ENCODE results near the gene CYLC2. TPM values are rescaled to one million over a fixed set of nuclear protein-coding genes. Genes with fewer than 3 reads are reported as not detected.

Gene CYLC2, protein sequence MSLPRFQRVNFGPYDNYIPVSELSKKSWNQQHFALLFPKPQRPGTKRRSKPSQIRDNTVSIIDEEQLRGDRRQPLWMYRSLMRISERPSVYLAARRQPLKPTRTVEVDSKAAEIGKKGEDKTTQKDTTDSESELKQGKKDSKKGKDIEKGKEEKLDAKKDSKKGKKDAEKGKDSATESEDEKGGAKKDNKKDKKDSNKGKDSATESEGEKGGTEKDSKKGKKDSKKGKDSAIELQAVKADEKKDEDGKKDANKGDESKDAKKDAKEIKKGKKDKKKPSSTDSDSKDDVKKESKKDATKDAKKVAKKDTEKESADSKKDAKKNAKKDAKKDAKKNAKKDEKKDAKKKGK
- total RNA-seq (2014; rRNA removed; shearing (Covaris generic)): not detected in 2 replicates
- polyA plus RNA-seq (2015; cell fraction: cytosol; rRNA removed): not detected in 2 replicates
- polyA plus RNA-seq (2015; cell fraction: nucleus; rRNA removed): not detected in 2 replicates

GRCh38 chr9:102995033-102995432 lies at the start of gene CYLC2:
TSS of gene CYLC2 (plus strand) at chr9:102995333. CDS start at chr9:102995381, 48 bp downstream.
- DNase-seq (ENCODE audit: low read depth): no peak

- DNase-seq (ENCODE audit: low read depth): peak; percentile 66
Measured at GRCh38 chr9:102950346-102950745, 44.8 kb upstream of the CYLC2 start.

DNA sequence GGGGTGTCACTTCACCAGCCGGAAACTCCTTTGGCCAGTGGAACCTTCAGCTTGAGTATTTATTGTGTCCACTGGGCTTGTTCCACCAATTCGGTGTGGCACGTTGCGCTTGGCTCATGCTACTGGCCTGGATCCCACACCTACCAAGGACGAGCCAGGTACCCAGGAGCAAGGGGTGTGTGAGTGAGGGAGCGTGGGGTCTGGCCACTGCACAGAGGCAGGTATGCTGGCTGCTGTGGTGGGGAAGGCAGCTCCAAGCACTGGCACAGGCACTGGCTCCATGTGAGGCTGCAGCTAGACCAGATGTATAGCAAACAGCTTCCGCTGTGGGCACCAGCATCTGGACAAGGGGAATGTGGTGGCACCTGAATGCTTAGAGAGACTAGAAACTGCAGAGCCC lies 28.1 kb upstream of the CYLC2 start:
- no peak for DNase-seq (ENCODE audit: low read depth)

DNA sequence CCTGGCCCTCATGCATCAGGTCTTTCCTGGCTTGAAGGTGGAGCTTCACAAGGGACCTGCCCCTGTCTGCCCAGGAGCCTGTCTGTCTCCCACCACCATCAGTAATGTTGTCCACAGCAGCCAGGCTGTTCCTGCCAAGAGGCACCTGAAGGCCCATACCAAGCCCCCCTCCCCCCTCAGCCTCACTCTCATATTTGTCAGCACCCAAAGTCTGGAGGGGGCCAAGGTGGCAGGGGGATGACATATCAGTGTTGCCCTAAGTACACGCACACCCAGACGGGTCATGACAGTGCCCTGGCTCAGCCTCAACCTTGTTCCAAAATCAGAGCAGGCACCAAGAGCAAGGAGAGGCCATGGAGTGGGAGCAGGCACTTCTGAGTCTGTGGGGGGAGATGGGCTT lies 27.2 kb upstream of the CYLC2 start:
- no peak for DNase-seq (ENCODE audit: low read depth)

DNA sequence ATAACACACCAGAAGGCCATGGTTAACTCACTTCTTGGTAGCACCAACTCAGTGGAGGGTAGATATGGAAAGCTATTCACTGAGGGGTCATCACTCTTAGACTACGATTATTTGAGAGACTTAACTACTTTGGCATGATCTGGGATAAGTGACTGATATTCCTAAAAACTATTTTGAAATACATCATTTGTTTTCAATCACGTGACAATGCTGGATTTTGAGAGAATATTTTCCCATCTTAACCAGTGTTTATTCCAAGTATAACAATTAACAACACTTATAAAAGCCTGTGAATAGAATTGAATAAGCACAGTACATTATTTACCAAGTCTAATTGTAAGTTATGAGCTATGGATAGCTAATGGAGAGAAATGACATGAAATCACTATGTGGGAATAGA lies 22.4 kb upstream of the CYLC2 start:
- no peak for DNase-seq (ENCODE audit: low read depth)

GRCh38 chr9:102974530-102974929 lies 20.6 kb upstream of the CYLC2 start:
- peak; percentile 58 for DNase-seq (ENCODE audit: low read depth)

DNA sequence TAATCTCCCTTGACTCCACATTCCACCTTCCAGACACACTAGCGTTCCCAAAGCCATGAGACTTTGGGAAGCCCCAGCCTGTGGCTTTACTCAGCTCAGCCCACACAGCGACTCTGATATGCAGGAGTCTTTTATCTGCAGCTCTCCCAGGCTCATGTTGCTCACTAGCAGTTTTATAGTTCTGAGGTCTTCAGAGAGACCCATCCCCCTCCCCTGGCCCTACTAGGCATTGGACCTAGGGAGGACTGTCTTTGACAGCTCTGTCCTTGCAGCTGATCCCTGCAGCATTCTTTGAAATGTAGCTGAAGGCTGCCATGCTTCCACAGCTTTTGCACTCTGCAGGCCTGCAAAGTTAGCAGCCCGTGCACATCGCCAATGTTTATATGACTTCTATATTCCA lies 19.9 kb upstream of the CYLC2 start:
- no peak for DNase-seq (ENCODE audit: low read depth)

GRCh38 chr9:102985162-102985895 lies 9.8 kb upstream of the CYLC2 start:
- no peak for DNase-seq (ENCODE audit: low read depth)

DNA sequence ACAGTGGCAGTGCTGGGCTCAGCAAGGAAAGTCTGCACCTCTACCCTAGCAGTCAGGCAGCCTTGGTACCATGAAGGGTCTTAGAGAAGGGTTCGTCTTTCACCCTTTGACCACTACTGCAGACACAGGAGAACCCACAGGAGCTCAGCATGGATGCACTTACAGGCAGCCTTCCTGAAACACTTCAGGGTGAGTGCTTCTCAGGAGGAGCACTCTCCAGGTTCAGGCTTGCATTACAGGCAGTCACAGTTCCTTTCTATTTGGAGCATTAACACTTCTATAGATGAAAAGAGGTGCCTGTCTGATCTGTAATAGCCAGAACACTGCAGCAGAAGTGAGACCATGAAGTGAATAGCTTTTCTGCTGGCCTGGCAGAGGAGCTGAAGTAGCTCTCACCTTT lies 8.7 kb upstream of the CYLC2 start:
- no peak for DNase-seq (ENCODE audit: low read depth)

DNA sequence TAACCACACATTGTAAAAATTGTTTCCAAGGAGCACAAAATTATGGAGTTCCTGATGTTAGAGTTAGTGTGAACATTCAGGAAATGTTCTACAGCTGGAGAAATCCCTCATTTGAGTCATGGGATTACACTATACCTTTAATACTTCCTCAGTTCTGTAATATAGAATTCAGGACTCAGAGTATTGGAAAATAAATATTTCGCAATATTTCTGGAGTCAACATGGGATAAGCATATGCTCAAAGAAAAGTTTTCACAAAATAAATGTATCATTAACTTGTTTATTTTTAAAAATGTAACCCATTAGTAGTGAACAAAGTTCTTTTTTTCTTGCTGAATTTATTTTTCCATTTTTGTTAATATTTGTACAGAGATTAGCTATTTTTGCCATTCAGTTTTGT lies 8.6 kb downstream of the CYLC2 start:
- no peak for DNase-seq (ENCODE audit: low read depth)

DNA sequence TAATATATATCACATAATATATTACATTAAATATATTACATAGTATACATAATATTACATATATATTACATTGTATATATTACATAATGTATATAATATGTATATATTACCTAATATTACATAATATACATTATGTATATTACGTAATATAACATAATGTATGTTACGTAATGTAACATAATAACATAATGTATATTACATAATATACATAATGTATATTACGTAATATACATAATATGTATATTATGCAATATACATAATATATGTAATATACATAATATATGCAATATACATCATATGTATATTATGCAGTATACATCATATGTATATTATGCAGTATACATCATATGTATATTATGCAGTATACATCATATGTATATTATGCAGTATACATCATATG lies 19.1 kb downstream of the CYLC2 start:
- no peak for DNase-seq (ENCODE audit: low read depth)

DNA sequence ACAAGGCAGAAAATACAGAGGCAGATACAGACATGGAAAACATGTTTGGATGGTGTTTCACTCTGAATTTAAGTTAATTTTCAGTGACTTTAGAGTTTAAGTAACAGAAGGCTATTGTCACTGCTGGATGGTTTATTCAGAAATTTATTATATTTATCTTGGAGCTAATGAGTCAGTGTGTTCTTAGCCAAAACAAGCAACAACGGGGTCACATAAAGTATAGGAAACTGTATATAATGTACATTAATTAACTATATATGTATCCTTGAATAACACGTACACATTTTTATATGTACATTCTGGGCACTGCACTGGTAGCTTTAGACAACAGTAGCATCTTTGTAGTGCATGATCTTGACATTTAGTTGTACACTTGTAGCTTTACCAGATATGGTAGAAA lies 30.7 kb downstream of the CYLC2 start:
- DNase-seq (ENCODE audit: low read depth): no peak

GRCh38 chr9:103037508-103038477 lies 42.7 kb downstream of the CYLC2 start:
- DNase-seq (ENCODE audit: low read depth): peak; percentile 87

DNA sequence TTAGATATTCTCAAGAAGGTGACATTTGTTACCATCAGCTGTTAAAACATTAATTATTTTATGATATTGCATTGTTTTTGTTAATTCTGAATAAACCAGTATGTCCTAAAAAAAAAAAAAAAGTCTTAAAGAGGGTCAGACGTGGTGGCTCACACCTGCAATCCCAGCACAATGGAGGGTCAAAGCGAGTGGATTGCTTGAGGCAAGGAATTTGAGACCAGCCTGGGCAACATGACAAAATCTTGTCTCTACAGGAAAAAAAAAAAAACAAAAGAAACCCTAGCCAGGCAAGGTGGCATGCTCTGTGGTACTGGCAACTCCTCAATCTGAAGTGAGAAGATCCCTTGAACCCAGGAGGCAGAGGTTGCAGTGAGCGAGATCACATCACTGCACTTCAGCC lies 46.8 kb downstream of the CYLC2 start:
- DNase-seq (ENCODE audit: low read depth): no peak

Small RNA genes lying within 50 kb of the gene (small RNA-seq; reads per million reads assigned to genes)
- not detected for gene AL589823.1
